LNCAP (cell line): ENCODE results near the gene ZNF182.

ENCODE experiments used
- CTCF ChIP-seq: fragments of 450-650 bp; IDR thresholded peaks from 2 replicates; pipeline ENCODE4 v1.5.1; 2017; ENCODE audit warnings: mild to moderate bottlenecking

ZNF182 gene

GRCh38 chrX:48002319-48002718, 1.5 kb downstream of the ZNF182 start:
- TF ChIP-seq CTCF = no peak

GRCh38 chrX:48001260-48001659, 2.5 kb downstream of the ZNF182 start:
- no peak for TF ChIP-seq CTCF

- no peak for TF ChIP-seq CTCF
These were observed 11.1 kb downstream of the ZNF182 start for GRCh38 chrX:47992669-47993068.

DNA sequence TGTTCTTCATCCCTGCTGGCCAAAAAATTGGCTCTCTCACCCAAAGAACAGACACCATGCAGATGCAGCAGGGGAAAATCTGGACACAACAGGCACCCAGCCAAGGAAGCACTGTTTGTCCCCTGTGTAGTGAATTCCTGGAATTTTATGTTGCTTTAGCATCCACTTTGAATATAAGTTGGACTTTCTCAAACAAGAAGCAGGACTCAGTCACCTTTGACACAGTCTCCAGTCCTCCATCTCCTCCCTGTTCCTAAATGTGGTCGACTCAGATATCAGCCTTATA, 11.8 kb downstream of the ZNF182 start:
- TF ChIP-seq CTCF = no peak

DNA sequence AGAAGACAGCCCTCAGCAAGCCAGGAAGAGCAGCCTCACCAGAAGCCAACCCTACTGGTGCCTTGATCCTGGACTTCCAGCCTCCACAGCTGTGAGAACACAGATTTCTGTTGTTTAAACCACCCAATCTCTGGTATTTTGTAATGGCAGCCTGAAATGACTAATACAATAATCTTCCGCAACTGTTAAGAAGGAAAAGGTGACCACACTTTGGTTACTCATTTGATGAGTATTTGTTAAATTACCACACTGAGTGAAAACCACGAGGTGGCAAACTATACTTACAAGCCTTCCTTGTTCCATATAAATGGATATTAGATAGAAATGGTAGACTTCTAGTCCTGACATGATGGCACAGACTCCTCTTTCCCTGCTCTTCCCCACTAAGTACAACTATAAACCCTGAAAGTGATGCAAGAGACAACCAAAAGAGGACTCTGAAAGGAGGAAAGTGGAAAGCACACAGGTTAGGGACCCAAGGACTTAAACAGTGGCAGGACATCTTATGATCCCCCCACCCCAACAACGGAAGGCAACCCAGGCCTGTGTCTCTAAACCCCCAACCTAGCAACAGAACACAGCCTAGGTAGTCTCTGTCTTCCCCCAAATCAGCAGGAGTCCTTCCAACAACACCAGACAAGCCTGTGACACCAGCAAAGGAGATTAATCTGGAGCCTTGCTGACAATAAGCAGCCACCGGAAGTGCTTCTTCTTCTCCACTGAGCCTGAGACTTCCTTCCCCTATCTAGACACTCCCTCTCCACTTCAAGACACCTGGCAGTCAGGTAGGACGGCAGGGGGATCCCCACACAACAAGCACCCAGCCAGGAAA, 12.3 kb downstream of the ZNF182 start:
- no peak for TF ChIP-seq CTCF

GRCh38 chrX:47976254-47977151, 27.3 kb downstream of the ZNF182 start:
- no peak for TF ChIP-seq CTCF

DNA sequence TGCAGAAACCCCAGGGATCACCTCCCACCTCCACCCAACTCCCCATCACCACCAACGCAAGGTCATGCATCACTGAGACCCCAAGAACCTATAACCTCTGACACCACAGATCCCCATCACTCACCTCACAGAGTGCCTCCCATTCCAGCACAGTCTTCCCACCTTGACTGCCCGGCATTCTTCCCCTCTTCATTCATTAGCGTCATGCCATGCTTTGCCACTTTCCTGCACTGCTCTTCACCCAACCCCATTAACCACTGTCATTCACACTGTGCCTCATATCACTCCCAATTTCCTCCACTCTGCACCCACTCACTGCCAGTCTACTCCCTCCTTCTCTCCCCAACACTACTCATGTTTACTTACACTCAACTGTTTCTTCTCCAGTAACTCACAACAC, 30.6 kb downstream of the ZNF182 start:
- no peak for TF ChIP-seq CTCF
